ENCODE measurements around the gene DIRAS1.
"Not testable (repeated sequence)": the region's sequence is repeated elsewhere in the genome, so short reads cannot be mapped to it uniquely, and the experiment has no call there.

Gene DIRAS1

DNA sequence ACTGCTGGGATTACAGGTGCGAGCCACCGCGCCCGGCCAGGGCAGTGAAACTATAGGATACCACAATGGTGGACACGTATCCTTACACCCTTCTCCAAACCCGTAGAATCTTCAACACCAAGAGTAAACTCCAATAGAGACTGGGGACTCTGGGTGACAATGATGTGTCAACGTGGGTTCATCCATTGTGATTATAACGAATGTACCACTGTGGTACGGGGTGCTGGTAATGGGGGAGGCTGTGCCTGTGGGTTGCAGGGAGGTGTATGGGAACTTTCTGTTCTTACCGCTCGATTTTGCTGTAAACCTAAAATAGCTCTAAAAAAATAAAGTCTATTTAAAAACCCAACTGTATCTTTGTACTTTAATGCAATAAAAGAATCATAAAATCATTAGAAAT, 30.3 kb downstream of the DIRAS1 start:
- no peak overlapping the region for H3K27ac ChIP-seq

DNA sequence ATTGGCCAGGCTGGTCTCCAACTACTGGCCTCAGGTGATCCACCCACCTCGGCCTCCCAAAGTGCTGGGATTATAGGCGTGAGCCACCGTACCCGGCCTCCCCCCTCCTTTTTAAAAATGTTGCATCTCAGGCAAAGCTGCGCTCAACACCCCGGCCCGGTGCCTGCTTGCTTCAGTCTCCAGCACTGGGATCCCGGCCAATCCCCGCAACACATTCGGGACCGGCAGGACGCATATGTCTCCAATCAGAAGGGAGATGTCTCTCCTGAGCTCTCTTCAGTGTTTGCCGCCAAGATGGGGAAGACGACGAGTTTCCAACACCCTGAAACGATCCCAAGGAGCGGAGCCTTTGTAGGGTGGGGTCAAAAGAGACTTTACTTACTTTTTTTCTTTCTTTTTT, 34.8 kb downstream of the DIRAS1 start:
- H3K27ac ChIP-seq, result no peak overlapping the region
- no peak overlapping the region for H3K4me3 ChIP-seq

More for the DNA sequence above, 30.3 kb downstream of the DIRAS1 start:
- no peak overlapping the region for H3K4me3 ChIP-seq

DNA sequence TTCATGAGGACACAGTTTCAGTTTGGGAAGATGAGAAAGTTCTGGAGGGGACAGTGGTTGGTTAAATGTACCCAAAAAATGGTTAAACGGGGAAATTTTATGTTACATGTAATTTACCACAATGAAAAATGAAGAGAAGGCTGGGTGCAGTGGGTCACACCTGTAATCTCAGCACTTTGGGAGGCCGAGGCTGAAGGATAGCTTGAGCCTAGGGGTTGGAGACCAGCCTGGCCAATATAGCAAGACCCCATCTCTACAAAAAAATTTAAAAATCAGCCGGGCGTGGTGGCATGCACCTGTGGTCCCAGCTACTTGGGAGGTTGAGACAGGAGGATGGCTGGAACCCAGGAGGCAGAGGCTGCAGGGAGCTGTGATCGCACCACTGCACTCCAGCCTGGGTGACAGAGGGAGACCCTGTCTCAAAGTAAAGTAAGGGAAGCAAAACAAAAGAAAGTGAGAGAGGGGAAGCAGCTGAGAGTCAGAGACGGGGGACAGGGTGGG, 35.9 kb downstream of the DIRAS1 start:
- H3K4me3 ChIP-seq, result no peak overlapping the region
- H3K27ac ChIP-seq, result peak overlapping the region in 1 of 21 experiments; percentile 49

DNA sequence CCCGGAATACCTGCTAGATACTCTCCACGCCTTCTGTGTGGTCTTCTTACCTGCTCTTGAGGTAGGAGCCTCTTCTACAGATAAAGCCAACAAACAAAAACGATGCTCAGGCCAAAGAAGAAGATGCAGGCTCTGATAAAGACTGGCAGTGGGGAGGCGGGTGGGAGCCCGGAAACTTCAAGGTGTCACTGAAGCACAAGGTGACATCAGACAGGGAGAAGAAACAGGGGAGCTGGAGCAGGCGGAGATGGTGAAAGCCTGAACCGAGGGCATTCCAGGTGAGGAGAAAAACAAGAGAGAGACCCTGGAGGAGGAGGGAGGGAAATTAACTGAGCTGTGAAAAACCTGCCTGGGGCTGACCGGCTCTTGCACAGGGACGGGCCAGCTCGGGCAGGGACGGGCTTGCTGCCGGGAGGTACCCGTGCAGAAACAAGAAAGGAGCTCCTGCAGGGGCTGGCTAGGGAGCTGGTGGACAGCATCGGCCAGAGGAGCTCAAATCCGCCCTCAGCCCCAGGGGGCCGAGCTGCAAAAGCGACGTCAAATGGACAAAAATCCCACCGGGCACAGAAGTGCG, 37.7 kb downstream of the DIRAS1 start:
- H3K4me3 ChIP-seq, result no peak overlapping the region
- peak overlapping the region in 1 of 21 experiments; percentile 14 for H3K27ac ChIP-seq

DNA sequence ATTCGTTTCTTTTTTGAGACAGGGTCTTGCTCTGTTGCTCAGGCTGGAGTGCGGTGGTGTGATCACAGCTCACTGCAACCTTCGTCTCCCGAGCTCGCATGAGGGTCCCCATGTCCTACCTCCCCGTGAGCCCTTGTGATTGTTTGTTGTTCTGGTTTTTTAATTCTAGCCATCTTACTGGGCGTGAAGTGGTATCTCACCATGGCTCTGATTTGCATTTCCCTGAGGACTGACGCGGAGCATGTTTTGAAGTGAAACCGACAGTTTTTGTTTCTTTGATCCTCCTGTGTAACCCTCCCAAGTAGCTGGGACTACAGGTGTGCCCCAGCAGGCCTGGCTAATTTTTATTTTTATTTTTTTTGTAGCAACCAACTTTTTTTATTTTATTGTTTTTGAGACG, 40.4 kb downstream of the DIRAS1 start:
- no peak overlapping the region for H3K4me3 ChIP-seq
- peak overlapping the region in 2 of 21 experiments; percentile 51 to 60 for H3K27ac ChIP-seq

- H3K4me3 ChIP-seq, result no peak overlapping the region
- H3K27ac ChIP-seq, result no peak overlapping the region
Observed at GRCh38 chr19:2679439-2679838, 41.7 kb downstream of the DIRAS1 start.

DNA sequence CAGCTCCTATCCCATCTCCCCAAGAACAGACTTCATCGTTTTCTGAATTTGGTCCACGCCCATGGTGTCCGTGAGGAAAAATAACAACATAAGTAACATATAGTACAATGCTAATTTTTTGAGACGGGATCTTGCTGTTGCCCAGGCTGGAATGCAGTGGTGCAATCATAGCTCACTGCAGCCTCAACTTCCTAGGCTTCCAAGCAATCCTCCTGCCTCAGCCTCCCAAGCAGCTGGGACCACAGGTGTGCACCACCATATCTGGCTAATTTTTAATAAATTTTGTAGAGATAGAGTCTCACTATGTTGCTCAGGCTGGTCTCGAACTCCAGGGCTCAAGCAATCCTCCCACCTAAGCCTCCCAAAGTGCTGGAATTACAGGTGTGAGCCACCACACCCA, 42.2 kb downstream of the DIRAS1 start:
- not testable (repeated sequence) for H3K4me3 ChIP-seq, H3K27ac ChIP-seq

- Histone ChIP-seq H3K4me3 (no peak overlapping the region), H3K27ac (peak overlapping the region in 1 of 21 experiments; percentile 51)
Observed at GRCh38 chr19:2678044-2678671, 43.0 kb downstream of the DIRAS1 start.

DNA sequence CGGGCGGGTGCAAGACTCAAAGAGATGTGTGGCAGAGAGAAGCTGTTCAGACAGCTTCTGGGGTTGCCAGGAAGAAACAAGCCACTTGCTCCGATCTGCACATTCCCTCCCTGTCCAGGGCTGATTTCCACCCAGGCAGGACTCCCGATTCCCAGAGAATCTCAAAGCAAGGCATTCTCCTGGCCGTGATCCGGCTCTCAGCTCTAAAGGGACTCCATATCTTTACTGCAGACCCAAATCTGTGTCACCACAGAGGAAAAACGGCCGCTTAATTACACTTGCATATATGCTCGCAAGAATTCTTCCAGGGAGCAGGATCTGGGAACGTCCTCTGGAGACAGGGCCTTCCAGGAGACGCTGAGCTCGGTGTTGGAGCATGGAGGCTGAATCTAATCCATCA, 44.3 kb downstream of the DIRAS1 start:
- Histone ChIP-seq H3K4me3 (no peak overlapping the region), H3K27ac (no peak overlapping the region)

DNA sequence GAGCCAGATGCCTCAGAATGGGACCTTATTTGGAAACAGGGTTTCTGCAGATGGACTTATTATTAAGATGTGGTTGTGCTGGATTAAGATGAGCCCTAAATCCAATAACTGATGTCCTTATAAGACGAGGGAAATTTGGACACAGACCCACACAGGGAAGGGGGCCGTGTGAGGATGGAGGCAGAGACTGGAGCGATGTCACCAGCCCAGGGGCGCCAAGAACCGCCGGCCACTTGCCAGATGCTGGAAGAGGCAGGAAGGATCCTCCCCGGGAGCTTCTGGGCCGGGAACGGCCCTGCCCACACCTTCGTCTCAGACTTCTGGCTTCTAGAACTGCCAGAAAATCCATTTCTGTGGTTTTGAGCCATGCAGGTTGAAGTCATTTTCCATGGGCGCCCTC, 45.3 kb downstream of the DIRAS1 start:
- H3K27ac ChIP-seq, result no peak overlapping the region

DNA sequence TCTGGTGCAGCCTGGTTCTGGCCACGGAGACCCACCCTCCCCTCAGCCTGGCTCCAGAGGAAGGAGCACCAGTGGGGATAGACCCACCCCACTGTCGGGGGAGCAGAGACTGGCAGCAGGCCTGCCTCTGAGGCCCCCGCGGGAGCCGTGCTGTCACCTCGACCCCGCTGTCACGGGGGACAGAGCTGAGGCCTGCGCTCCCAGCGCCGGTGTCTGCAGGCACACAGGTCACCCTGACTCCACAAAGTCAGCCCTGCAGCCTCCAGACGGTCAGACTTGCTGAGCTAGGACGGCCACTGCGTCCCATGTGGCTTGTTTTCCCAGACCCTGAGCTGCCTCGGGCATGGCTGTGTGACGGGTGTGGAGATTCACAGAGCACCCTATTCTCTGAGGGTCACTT, 51.0 kb downstream of the DIRAS1 start:
- Histone ChIP-seq H3K27ac (no peak overlapping the region), H3K4me3 (no peak overlapping the region)

More for the DNA sequence above, 45.3 kb downstream of the DIRAS1 start:
- H3K4me3 ChIP-seq, result no peak overlapping the region

GRCh38 chr19:2668175-2668763, 52.9 kb downstream of the DIRAS1 start:
- Histone ChIP-seq H3K4me3 (no peak overlapping the region), H3K27ac (no peak overlapping the region)

DNA sequence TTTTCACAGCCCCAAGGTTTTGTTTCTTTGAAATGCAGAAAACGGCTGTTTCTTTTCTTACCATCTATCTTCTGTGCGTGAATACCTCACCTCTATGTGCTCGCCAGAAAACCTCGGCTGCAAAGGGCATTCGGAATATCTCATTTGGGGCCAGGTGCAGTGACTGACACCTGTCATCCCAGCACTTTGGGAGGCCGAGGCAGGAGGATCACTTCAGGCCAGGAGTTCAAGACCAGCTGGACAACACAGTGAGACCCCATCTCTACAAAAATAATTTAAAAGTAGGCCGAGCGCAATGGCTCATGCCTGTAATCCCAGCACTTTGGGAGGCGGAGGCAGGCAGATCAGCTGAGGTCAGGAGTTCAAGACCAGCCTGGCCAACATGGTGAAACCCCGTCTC, 53.8 kb downstream of the DIRAS1 start:
- not testable (repeated sequence) for H3K4me3 ChIP-seq, H3K27ac ChIP-seq

GRCh38 chr19:2666344-2666994, 54.7 kb downstream of the DIRAS1 start:
- Histone ChIP-seq H3K4me3 (no peak overlapping the region), H3K27ac (no peak overlapping the region)

DNA sequence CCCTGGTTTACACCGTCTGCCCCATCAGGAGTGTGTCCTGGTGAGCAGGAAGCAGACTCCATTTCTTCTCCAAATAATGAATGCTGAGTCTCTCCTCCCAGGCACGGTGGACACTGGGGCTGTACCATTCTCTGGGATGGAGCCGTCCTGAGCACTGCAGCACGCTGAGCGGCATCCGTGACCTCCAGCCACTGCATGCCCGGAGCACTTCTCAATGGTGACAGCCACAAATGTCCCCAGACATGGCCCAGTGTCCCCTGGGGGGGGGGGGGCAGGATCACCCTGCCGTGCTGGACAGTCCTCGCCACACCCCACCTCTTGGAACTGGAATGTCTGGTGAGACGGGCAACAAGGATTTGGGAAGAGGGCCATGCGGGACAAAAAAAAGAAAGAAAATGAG, 56.1 kb downstream of the DIRAS1 start:
- Histone ChIP-seq H3K4me3 (no peak overlapping the region), H3K27ac (no peak overlapping the region)
